Occipital lobe (tissue), 2 donors: ENCODE measurements around the gene HSPA6. TPM values are rescaled to one million over a fixed set of nuclear protein-coding genes. Genes with fewer than 3 reads are reported as not detected.
"Not testable (repeated sequence)": the region's sequence is repeated elsewhere in the genome, so short reads cannot be mapped to it uniquely, and the experiment has no call there.

Source experiments
- DNase-seq: peaks from one replicate; lab custom pipeline; 2025; lab: John Stamatoyannopoulos, UW
- total RNA-seq: library from RNA; depleted of rRNA; stranded (reverse); fragments of >200 nt; gene quantifications from one replicate; pipeline ENCODE4 v1.2.3, GENCODE V29; 2014

HSPA6 gene
- total RNA-seq, 1 donor from 2014 or later = 0.31 TPM

GRCh38 chr1:161531986-161532643 lies 7.8 kb downstream of the HSPA6 start:
- DNase-seq = no peak

- DNase-seq = peak; percentile 50
Measured at GRCh38 chr1:161532644-161533567, 8.6 kb downstream of the HSPA6 start.

DNA sequence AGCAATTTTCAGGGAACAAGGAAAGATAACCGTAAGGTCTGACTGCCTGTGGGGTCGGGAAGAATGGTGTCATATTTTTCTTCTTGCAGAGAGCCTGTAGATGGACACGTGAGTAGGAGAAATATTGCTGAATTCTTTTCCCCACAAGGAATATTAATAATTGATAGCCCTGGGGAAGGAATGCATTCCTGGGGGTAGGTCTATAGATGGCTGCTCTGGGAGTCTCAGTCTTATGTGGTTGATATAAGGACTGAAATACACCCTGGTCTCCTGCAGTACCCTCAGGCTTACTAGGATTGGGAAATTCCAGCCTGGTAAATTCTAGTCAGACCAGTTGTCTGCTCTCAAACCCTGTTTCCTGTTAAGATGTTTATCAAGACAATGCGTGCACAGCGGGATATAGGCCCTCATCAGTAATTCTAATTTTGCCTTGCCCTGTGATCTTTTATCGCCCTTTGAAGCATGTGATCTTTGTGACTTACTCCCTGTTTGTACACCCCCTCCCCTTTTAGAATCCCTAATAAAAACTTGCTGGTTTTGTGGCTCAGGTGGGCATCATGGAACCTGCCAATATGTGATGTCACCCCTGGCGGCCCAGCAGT lies 12.8 kb downstream of the HSPA6 start:
- not testable (repeated sequence) for DNase-seq

GRCh38 chr1:161538925-161539479 lies 14.7 kb downstream of the HSPA6 start:
- not testable (repeated sequence) for DNase-seq

GRCh38 chr1:161539731-161540569 lies 15.6 kb downstream of the HSPA6 start:
- peak; percentile 80 for DNase-seq

DNA sequence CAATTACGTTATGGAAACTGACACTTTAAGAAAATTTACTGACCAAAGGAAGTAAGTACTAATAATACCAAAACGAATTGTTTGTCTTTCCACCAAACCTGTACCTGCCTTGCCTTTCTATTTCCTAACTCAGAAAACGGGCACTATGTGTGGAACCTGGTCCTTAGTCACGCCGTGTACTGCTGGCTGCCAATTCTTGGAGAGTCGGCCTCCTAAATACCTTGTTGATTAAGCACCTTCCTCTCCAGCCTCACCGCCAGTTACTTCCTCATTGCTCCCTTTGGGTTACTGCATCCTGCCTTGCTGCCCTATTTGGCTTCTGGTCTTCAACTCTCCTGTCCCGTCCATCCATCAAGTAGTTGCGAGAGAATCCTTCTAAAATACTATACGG lies 16.2 kb downstream of the HSPA6 start:
- DNase-seq = not testable (repeated sequence)

- DNase-seq = not testable (repeated sequence)
Measured at GRCh38 chr1:161542091-161542559, 17.8 kb downstream of the HSPA6 start.

GRCh38 chr1:161543125-161543524 lies 18.8 kb downstream of the HSPA6 start:
- DNase-seq = not testable (repeated sequence)

GRCh38 chr1:161545005-161545731 lies 20.8 kb downstream of the HSPA6 start:
- DNase-seq = not testable (repeated sequence)

GRCh38 chr1:161547995-161548741 lies 23.8 kb downstream of the HSPA6 start:
- not testable (repeated sequence) for DNase-seq

GRCh38 chr1:161548749-161549406 lies 24.5 kb downstream of the HSPA6 start:
- not testable (repeated sequence) for DNase-seq

GRCh38 chr1:161549652-161550051 lies 25.3 kb downstream of the HSPA6 start, which contains the start of gene FCGR3A:
Gene FCGR3A, minus strand, starts transcription at chr1:161549818. Its CDS starts 82 bp downstream, at chr1:161549736.
- DNase-seq = no peak

DNA sequence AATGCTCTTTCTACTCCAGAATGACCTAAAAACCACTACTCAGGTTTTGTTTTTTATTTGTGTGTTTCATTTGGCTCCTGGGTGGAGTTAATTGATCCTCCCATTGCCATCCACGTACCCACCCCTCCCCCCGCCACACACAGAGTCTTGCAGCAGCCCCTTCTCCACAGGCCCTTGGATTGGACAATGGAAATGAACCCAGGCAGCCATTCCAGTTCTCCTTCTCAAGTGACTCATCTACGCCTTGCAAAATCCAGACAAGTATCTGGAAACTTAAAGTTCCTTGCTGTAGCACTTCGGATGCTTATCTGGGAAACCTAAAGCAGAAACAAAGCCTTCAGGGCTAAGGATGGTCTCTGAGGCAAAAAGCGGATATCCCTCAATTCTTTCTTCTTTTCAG lies 26.6 kb downstream of the HSPA6 start:
- not testable (repeated sequence) for DNase-seq

DNA sequence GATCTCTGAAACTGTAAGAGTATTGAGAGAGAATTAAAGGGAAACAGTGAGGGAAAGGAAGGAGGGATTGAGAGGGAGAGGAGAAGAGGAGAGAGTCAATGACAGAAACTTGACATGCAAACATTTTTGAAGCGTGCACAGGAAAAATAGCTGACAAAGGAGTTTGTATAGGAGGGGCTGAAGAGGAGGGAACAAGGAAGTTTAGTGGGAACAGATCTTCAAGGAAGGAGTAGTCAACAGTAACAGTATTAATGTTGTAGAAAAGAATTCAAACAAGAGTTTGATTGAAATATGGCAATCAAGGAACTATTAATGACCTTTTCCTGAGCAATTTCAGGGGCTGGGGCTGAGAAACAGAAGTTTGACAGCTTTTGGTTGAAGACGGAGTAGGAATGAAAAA lies 29.3 kb downstream of the HSPA6 start:
- DNase-seq = not testable (repeated sequence)

GRCh38 chr1:161554340-161554739 lies 30.0 kb downstream of the HSPA6 start:
- not testable (repeated sequence) for DNase-seq

GRCh38 chr1:161554815-161555417 lies 30.6 kb downstream of the HSPA6 start:
- not testable (repeated sequence) for DNase-seq

DNA sequence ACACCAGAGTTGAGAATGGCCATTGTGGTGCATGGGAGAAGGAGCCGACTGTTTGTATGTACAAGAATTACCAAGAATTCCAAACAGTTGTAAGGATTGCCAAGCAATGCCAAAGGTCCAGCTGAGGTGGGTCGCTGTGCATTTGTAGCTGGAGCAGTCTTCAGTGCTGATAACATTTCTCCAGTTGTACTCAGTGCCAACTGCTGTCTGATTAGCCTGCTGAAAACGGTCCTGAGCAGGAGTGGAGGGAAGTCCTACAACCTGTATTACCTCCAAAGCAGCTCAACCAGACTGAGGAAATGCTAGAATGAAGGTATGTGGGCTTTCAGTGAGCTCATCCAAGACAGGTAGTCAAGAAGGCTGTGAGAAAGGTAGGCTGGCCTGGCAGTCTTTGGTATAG lies 31.8 kb downstream of the HSPA6 start:
- not testable (repeated sequence) for DNase-seq

GRCh38 chr1:161556990-161557389 lies 32.6 kb downstream of the HSPA6 start:
- not testable (repeated sequence) for DNase-seq
